HFFc6 (cell line): ENCODE measurements around the gene CDKN2D. TPM values are rescaled to one million over a fixed set of nuclear protein-coding genes. Genes with fewer than 3 reads are reported as not detected.

Experiments
- DNase-seq: peaks from one replicate; pipeline ENCODE4 v3.0.0-alpha.2; 2018
- H3K27ac Mint-ChIP-seq: 2 replicates; pipeline ENCODE4 v1.8.0; 2020; ENCODE audit warnings: mild to moderate bottlenecking, mixed read lengths
- H3K27me3 Mint-ChIP-seq: 2 replicates; pipeline ENCODE4 v1.8.0; 2021; ENCODE audit warnings: mild to moderate bottlenecking, moderate library complexity, mixed read lengths; ENCODE audit not compliant: insufficient read depth
- H3K36me3 Mint-ChIP-seq: 2 replicates; pipeline ENCODE4 v1.8.0; 2021; ENCODE audit warnings: low read depth, mixed read lengths
- H3K4me1 Mint-ChIP-seq: 2 replicates; pipeline ENCODE4 v1.8.0; 2020; ENCODE audit warnings: low read depth, mixed read lengths
- H3K4me3 Mint-ChIP-seq: 2 replicates; pipeline ENCODE4 v1.8.0; 2020; ENCODE audit warnings: mild to moderate bottlenecking, moderate library complexity, mixed read lengths
- H3K9me3 Mint-ChIP-seq: 2 replicates; pipeline ENCODE4 v1.8.0; 2020; ENCODE audit warnings: mild to moderate bottlenecking, mixed read lengths
- total RNA-seq, 6 experiments: library from RNA; stranded (reverse); fragmentation: NEBNext Ultra II Directional; extraction: Animal tissue kit (Norgen Biotek cat#: 25700); gene quantifications; 2 replicates in 1 of 6; 3 replicates in 5 of 6; pipeline ENCODE4 v1.2.3, GENCODE V29; 2021
- TF ChIP-seq, protein P1 (sequence below): fragments of 200-600 bp; sonication (generic); IDR thresholded peaks from 2 replicates; pipeline ENCODE4 v1.5.0; 2021; ENCODE audit warnings: antibody characterized with exemption, mild to moderate bottlenecking

CDKN2D gene
- total RNA-seq, 6 experiments from 2014 or later, result 8.0 to 14.7 (median 13.2) TPM

DNA sequence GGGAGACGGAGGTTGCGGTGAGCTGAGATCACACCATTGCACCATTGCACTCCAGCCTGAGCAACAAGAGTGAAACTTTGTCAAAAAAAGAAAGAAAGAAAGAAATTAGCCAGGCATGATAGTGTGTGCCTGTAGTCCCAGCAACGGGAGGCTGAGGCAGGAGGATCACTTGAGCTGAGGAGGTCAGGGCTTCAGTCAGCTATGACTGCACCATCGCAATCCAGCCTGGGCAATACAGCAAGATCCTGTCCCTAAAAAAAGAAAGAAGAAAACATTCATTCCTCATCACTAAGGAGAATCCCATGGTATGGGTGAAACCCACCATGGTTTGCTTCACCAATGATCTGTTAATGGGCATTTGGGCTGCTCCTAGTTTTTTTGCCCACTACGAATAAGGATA lies 31.4 kb upstream of the CDKN2D start:
- Mint-ChIP-seq H3K4me1 (peaks cover 19% of the 10 kb centered on the region), H3K27me3 (peaks cover 18% of the 10 kb centered on the region), H3K9me3 (no peaks in the 10 kb centered on the region), H3K27ac (no peak overlapping the region), H3K36me3 (0 out of 2 replicates have a peak, but pooled peaks cover 4% of the 10 kb centered on the region), H3K4me3 (no peak overlapping the region)
- no peak for DNase-seq
- TF ChIP-seq, protein P1, sequence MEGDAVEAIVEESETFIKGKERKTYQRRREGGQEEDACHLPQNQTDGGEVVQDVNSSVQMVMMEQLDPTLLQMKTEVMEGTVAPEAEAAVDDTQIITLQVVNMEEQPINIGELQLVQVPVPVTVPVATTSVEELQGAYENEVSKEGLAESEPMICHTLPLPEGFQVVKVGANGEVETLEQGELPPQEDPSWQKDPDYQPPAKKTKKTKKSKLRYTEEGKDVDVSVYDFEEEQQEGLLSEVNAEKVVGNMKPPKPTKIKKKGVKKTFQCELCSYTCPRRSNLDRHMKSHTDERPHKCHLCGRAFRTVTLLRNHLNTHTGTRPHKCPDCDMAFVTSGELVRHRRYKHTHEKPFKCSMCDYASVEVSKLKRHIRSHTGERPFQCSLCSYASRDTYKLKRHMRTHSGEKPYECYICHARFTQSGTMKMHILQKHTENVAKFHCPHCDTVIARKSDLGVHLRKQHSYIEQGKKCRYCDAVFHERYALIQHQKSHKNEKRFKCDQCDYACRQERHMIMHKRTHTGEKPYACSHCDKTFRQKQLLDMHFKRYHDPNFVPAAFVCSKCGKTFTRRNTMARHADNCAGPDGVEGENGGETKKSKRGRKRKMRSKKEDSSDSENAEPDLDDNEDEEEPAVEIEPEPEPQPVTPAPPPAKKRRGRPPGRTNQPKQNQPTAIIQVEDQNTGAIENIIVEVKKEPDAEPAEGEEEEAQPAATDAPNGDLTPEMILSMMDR, result no peak

DNA sequence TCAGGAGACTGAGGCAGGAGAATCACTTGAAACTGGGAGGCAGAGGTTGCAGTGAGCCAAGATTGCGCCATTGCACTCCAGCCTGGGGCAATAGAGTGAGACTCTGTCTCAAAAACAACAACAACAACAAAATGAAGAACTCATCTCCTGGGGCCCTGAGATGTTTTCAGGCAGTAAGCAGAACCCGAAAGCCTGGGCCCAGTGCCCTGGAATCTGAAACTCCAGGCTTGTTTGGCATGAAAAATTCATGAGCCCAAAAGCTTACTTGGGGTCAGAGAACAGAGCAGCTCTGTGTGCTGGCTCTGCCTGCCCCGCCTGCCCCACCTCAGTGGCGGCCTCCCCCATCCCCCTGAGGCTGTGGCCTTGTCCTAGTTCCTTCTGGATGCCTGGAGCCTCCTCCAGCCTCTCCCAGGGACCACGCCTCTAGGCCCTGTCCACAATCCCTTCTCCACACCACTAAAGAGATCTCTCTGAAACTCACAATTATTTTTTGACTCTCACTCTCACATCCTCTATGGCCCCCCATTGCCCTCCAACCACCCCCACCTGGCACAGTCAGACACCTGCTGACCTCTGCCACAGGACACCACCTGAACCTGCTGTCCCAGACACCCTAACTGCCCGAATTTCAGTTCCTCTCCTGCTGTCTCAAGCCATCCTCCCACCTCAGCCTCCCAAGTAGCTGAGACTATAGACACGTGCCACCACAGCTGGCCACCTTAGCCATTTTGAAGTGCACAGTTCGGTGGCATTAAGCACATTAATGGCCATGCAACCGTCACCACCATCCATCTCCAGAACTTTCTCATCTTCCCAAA lies 25.2 kb upstream of the CDKN2D start:
- Mint-ChIP-seq H3K9me3 (no peaks in the 10 kb centered on the region), H3K27me3 (peaks cover 18% of the 10 kb centered on the region), H3K27ac (peak overlapping the region; percentile 4; the same call in 1 of the 2 replicates), H3K36me3 (no peaks in the 10 kb centered on the region), H3K4me1 (peaks cover 8% of the 10 kb centered on the region; the same call in 1 of the 2 replicates), H3K4me3 (no peak overlapping the region)
- DNase-seq, result peak; percentile 16
- TF ChIP-seq, protein P1, result no peak

GRCh38 chr19:10593148-10593547 lies 24.4 kb upstream of the CDKN2D start:
- no peak for DNase-seq
- no peak overlapping the region for H3K4me3 Mint-ChIP-seq
- no peaks in the 10 kb centered on the region for H3K36me3 Mint-ChIP-seq
- peaks cover 8% of the 10 kb centered on the region; the same call in 1 of the 2 replicates for H3K4me1 Mint-ChIP-seq
- no peaks in the 10 kb centered on the region for H3K9me3 Mint-ChIP-seq
- H3K27me3 Mint-ChIP-seq, result peaks cover 13% of the 10 kb centered on the region
- TF ChIP-seq, protein P1, result no peak
- no peak overlapping the region for H3K27ac Mint-ChIP-seq

DNA sequence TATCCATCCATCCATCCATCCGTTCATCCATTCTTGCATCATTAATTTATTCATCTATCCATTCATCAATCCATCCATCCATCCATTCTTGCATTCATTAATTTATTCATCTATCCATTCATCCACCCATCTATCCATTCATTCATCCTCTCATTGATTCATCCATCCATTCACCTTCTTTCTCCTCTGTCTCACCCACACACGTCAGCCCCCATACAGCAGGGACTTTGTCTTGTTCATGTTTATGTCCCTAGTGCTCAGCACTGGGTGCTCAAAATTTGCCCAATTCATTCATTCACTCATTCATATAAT lies 19.0 kb upstream of the CDKN2D start:
- no peak overlapping the region for H3K27ac Mint-ChIP-seq
- TF ChIP-seq, protein P1, result no peak
- no peak for DNase-seq
- H3K4me1 Mint-ChIP-seq, result peaks cover 8% of the 10 kb centered on the region; the same call in 1 of the 2 replicates
- H3K27me3 Mint-ChIP-seq, result peaks cover 24% of the 10 kb centered on the region
- peaks cover 7% of the 10 kb centered on the region for H3K36me3 Mint-ChIP-seq
- no peak overlapping the region for H3K4me3 Mint-ChIP-seq
- H3K9me3 Mint-ChIP-seq, result peaks cover 6% of the 10 kb centered on the region; the same call in 1 of the 2 replicates

DNA sequence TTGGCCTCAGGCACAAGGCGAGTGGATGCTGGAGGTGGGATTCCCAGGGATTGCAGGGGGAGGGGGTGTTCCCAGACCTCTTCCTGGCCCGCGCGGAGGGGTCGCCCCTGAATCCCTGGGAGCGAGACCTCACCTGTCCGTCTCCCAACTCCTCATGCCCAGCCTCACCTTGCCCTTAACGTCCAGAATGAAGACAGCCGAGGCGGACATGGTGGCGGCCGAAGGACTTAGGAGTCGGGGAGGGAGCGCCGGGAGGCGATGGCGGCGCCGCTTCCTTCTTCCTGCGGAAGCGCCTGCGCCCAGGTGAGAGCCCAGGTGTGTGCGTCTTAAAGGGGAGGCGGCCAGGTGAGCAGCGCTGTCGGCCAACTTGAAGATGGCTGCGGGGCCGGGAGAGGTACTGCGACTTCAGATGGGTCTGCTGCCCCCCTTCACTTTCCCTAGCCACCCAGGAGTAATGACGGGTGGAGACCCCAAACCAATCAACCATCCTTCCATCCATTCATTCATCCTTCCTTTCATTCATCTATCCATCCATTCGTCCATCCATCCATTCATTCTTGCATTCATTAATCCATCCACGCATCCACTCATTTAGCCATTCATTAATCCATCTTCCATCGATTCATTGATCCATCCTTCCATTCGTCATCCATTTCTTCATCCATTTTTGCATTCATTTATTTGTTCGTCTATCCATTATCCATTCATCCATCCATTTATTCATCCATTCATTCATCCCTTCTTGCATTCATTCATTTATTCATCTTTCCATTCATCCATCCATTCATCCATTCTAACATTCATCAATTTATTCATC lies 18.5 kb upstream of the CDKN2D start, which contains the start of gene AP1M2:
TSS of gene AP1M2 (minus strand) at position 291 of the 817 bp plus-strand sequence. CDS start at position 210, 81 bp downstream.
- Mint-ChIP-seq H3K36me3 (peaks cover 7% of the 10 kb centered on the region), H3K27me3 (peaks cover 24% of the 10 kb centered on the region), H3K4me1 (peaks cover 8% of the 10 kb centered on the region; the same call in 1 of the 2 replicates), H3K4me3 (no peak within 1 kb of the TSS), H3K27ac (no peak within 1 kb of the TSS), H3K9me3 (peaks cover 6% of the 10 kb centered on the region; the same call in 1 of the 2 replicates)
- TF ChIP-seq, protein P1, result no peak
- no peak for DNase-seq
